Activated T-helper 1 cell treated with anti-CD3 and anti-CD28 coated beads, Interleukin-12 subunit alpha, Interleukin-12 subunit beta, Interleukin-2, Interleukin-4 antibody, amounts not matched to agents 30 ng/mL and 10 ng/mL and 1 ng/mL, durations not matched to agents 14 hours and 24 hours and 36 hours (primary cell): Measurements from ENCODE around the gene GJA3. TPM values are rescaled to one million over a fixed set of nuclear protein-coding genes. Genes with fewer than 3 reads are reported as not detected.

Experiments
- DNase-seq: peaks from one replicate; pipeline ENCODE4 v3.0.0; 2021; ENCODE audit warnings: low spot score
- H3K27ac Mint-ChIP-seq: one replicate; pipeline ENCODE4 v1.8.0; 2021; ENCODE audit warnings: mild to moderate bottlenecking, mixed read lengths
- H3K27me3 Mint-ChIP-seq: one replicate; pipeline ENCODE4 v1.8.0; 2022; ENCODE audit warnings: mild to moderate bottlenecking, moderate library complexity, mixed read lengths; ENCODE audit not compliant: insufficient read depth
- H3K36me3 Mint-ChIP-seq: one replicate; pipeline ENCODE4 v1.8.0; 2021; ENCODE audit warnings: low read depth, mixed read lengths
- H3K4me1 Mint-ChIP-seq: one replicate; pipeline ENCODE4 v1.8.0; 2021; ENCODE audit warnings: low read depth, mixed read lengths
- H3K4me3 Mint-ChIP-seq: one replicate; pipeline ENCODE4 v1.8.0; 2021; ENCODE audit warnings: mild to moderate bottlenecking, moderate library complexity, mixed read lengths
- H3K9me3 Mint-ChIP-seq: one replicate; pipeline ENCODE4 v1.8.0; 2021; ENCODE audit warnings: mixed read lengths
- intact Hi-C: fragments of 100-400 bp; cut with micrococcal nuclease; formaldehyde crosslinking; loops from one replicate; pipeline ENCODE4 v1.15.1; 2024
- total RNA-seq: library from RNA; stranded (reverse); gene quantifications from 2 replicates; pipeline ENCODE4 v1.2.3, GENCODE V29; 2022

The GJA3 gene
- total RNA-seq, 1 donor from 2014 or later, result not detected

DNA sequence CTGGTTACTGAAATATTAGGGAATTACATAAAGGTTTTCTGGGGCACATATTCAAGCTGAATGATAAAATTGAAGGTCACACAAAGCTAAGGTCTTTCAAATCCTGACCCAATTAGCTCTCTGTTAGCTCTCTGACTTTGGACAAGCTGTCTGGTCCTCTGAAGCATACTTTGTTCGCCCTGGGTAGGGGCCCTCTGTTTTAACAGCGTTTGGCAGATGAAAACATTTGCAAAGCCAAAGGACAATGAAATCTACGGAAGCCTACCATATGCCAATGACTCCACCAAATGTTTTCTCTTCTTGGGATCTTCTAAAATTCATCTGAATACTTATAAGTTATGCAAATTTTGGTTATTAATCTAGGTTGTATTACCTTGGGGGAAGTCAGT lies 14.5 kb upstream of the GJA3 start:
- Mint-ChIP-seq H3K4me1 (peaks cover 7% of the 10 kb centered on the region), H3K27me3 (peaks cover 47% of the 10 kb centered on the region), H3K9me3 (no peaks in the 10 kb centered on the region), H3K4me3 (no peak overlapping the region), H3K27ac (no peak overlapping the region), H3K36me3 (no peaks in the 10 kb centered on the region)
- DNase-seq, result no peak
- intact Hi-C loops, result no loop called here

DNA sequence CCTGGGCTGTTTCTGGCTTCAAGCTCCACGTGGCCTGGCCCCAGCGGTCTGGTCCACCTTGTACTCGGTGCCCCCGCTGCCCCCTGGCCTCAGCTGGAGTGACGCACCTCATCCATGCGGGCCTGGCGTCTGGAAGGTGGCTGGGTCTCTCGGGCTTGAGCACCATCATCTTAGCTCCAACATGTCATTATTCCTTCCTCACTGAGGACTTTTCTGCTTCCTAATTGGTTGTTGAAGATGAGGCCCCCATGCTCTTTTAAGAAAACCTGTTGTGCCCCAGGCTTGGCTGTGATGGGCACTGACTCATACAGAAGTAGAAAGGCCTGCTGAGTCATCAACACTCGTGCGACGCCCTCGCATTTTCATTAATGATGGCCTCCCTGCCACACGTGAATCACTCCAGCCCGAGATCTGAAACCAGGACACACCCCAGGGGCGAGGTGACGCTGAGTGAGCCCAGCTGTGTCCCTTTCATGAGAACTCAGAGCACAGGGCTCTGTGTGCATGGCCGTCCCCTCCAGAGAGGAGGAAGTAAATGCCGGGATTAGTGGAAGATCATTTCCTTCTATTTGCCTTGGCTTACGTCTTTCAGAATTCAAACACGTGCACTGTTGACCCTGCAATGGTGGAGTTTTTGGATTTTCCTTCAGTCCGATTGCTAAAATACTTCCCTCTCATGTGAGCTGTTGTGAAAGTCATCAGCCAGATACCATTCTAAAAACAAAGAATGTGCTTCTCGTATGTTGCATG lies 14.0 kb upstream of the GJA3 start:
- Mint-ChIP-seq H3K4me1 (peaks cover 7% of the 10 kb centered on the region), H3K27me3 (peaks cover 49% of the 10 kb centered on the region), H3K9me3 (no peaks in the 10 kb centered on the region), H3K27ac (no peak overlapping the region), H3K36me3 (no peaks in the 10 kb centered on the region), H3K4me3 (no peak overlapping the region)
- intact Hi-C loops, result no loop called here
- no peak for DNase-seq

DNA sequence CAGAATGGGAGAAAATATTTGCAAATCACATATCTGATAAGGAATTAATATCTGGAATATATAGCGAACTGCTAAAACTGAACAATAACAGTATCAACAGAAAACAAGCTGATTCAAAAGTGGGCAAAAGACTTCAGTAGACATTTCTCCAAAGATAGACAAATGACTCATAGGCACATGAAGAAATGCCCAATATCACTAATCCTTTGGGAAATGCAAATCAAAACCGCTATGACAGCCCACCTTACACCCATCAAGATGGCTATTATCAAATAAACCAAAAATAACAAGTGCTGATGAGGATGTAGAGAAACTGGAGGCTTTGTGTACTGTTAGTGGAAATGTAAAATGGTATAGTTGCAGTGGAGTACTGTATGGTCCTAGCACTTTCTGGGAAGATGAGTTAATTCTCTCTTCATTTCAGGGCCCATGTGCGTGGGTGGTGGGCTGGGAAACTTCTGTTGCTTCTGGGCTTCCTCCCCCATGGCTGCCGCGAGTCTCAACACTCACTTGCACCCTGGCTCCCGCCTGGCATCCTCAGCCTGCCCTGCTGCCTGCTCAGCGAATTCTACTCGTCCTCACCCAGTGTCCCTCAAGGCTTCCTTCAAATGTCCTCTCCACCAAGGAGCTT lies 12.4 kb upstream of the GJA3 start:
- H3K4me3 Mint-ChIP-seq, result no peak overlapping the region
- intact Hi-C loops, result no loop called here

DNA sequence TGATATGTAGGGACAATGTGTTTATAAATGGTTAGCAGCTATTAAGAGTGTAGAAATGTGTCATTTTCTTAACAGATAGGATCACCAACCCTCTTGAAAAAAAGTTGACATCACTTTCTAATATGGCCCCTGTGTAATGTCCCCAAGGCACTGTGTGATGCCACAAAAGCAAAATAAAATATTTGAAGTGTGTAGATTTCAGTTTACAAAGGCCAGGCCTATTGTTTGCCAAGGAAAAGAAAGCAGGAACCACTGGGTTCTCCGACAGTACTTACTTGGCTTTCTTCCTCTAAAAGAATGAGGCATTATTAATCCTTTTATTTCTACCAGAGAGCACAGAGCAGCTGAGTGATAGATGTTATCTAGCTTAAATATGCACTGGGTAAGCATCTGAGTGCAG lies 10.5 kb upstream of the GJA3 start:
- DNase-seq, result no peak
- H3K4me1 Mint-ChIP-seq, result peaks cover 13% of the 10 kb centered on the region
- H3K4me3 Mint-ChIP-seq, result no peak overlapping the region
- no peaks in the 10 kb centered on the region for H3K9me3 Mint-ChIP-seq
- H3K36me3 Mint-ChIP-seq, result no peaks in the 10 kb centered on the region
- H3K27ac Mint-ChIP-seq, result no peak overlapping the region
- intact Hi-C loops, result no loop called here
- peaks cover 47% of the 10 kb centered on the region for H3K27me3 Mint-ChIP-seq

More for the DNA sequence above, 12.4 kb upstream of the GJA3 start:
- Mint-ChIP-seq H3K9me3 (no peaks in the 10 kb centered on the region), H3K27ac (no peak overlapping the region), H3K27me3 (peaks cover 48% of the 10 kb centered on the region), H3K36me3 (no peaks in the 10 kb centered on the region), H3K4me1 (peaks cover 13% of the 10 kb centered on the region)
- no peak for DNase-seq

DNA sequence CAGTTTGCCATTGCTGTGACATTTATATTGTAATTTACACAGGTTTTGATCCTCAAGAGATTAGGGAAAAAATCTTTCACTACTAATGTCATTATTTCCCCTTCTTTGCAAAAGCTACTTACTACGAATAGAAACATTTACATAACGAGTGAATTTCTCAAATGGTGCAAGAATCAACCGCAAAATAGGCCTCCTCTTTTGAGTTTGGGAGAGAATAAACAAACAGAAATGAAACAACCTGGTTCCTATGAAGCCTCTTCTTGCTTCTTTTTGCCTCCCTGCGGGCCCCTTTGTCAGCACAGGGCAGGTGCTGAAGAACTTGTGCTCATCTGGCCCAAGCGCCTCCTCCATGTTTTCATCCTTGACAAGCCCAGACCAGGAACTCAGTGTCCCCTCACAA lies 10.1 kb upstream of the GJA3 start:
- no peak overlapping the region for H3K27ac Mint-ChIP-seq
- H3K27me3 Mint-ChIP-seq, result peaks cover 47% of the 10 kb centered on the region
- intact Hi-C loops, result no loop called here
- H3K4me1 Mint-ChIP-seq, result peaks cover 13% of the 10 kb centered on the region
- no peaks in the 10 kb centered on the region for H3K36me3 Mint-ChIP-seq
- DNase-seq, result no peak
- no peak overlapping the region for H3K4me3 Mint-ChIP-seq
- H3K9me3 Mint-ChIP-seq, result no peaks in the 10 kb centered on the region

DNA sequence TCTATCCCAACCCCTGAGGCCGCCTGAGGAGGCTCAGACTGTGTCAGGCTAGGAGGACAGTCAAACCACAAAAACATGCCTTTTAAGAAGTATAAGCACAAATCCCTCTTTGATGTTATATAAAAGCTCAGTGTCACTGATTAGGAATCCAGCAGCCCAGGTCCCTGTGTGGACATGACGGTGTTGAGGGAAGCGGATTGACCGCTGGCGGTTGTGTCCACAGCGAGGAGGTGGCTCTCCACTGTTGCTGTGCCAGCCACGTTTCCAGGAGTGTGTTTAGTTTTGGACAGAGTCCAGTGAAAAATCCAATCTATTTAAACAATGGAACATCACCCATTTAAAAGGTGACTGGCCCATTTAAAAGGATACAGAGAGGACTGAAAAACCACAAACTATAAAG lies 7.5 kb upstream of the GJA3 start:
- H3K27ac Mint-ChIP-seq, result no peak overlapping the region
- no peaks in the 10 kb centered on the region for H3K36me3 Mint-ChIP-seq
- no peak overlapping the region for H3K4me3 Mint-ChIP-seq
- peaks cover 34% of the 10 kb centered on the region for H3K27me3 Mint-ChIP-seq
- H3K4me1 Mint-ChIP-seq, result peaks cover 6% of the 10 kb centered on the region
- intact Hi-C loops, result loop anchor here (10.0 kb wide), 1 partner anchor 484 kb away; no protein-coding TSS in a partner anchor
- no peak for DNase-seq
- H3K9me3 Mint-ChIP-seq, result no peaks in the 10 kb centered on the region

DNA sequence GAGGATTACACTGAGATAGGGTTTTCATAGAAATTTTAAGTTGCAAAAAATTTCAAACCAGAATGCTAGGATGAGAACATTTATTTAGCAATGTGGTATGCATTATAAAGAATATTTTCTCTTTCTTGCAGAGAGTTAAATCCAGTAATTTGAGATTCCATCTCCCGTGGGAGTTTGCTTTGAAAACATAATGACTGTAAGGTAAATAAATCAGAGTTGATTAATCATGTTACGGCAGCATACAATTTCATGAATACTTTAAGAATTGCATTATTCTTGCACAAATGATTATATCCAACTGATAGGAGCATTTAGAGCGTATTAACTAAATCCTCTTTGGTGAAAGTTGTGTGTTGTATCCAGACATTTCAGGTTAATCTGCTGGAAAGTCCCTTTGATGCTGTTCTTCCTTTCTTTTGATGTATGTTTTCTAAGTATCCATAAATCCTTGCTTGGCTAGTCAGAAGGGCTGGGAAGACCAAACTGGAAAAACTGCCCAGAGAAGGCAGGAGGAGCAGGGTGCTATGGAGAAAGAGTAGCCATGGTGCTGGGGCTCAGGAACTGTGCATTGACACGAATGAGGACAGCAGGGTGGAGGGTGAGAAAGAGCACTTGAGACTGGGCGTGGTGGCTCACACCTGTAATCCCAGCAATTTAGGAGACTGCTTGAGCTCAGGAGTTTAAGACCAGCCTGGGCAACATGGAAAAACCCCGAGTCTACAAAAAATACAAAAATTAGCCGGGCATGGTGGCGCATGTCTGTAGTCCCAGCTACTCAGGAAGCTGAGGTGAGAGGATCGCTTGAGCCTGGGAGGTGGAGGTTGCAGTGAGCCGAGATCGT lies 4.8 kb upstream of the GJA3 start:
- H3K4me1 Mint-ChIP-seq, result peaks cover 12% of the 10 kb centered on the region
- no peaks in the 10 kb centered on the region for H3K9me3 Mint-ChIP-seq
- no peak overlapping the region for H3K4me3 Mint-ChIP-seq
- H3K27ac Mint-ChIP-seq, result no peak overlapping the region
- no peak for DNase-seq
- peaks cover 40% of the 10 kb centered on the region for H3K27me3 Mint-ChIP-seq
- H3K36me3 Mint-ChIP-seq, result no peaks in the 10 kb centered on the region
- intact Hi-C loops, result loop anchor here (10.0 kb wide), 1 partner anchor 481 kb away; no protein-coding TSS in a partner anchor

DNA sequence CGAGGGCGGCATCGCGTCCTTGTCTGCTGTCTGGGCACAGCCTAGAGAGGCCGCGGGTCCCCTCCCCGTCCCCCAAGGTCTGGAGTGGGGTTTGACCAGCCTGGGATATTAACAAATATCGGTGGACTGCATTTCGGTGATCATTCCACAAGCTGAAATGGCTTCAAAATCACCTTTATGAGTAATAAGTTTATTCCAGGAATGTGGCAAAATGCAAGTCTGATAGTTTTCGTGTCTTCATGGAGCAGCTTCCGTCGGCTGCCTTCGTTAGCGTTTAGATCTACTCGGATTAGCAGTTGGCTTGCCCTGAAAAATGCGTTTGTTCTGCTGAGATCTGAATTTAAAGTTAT lies 1.1 kb upstream of the GJA3 start:
- DNase-seq, result no peak

DNA sequence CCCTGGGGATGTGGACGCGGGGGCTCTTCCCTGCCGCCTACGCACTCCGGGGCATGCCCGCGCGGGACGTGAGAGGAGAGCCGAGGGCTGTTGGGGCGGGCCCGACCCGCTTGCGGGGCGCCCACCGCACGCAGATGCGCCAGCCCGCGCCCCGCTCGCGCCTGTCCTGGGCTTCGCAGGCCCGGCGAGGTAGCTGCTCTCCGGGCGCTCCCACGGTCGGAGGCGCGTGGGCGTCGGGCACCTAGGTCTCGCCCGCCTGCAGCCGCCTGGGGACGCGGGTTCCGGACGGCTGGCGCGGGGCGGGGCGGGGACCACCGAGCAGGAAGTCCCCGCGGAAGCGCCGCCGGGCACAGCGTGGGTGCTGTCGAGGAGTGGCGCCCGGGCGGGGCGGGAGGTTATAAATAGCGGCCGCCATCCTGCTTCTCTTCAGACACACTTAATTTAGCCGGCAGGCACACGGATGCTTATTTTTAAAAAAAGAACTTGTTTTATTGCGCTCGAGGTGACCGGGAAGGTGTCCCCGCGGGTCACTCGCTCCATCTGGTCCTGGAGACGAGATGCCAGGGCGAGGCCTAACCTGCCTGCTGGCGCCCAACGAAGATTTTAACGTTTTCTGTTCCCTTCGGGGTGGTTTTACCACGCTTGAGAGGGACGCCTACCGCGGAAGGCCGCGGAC lies 561 bp upstream of the GJA3 start:
- H3K27me3 Mint-ChIP-seq, result peaks cover 49% of the 10 kb centered on the region
- intact Hi-C loops, result loop anchor here (5.0 to 10.0 kb wide), 4 partner anchors 114 to 1511 kb away; partner anchors contain the start of genes FGF9 and ZMYM5
- peaks cover 2% of the 10 kb centered on the region for H3K36me3 Mint-ChIP-seq
- H3K9me3 Mint-ChIP-seq, result no peaks in the 10 kb centered on the region
- peaks cover 17% of the 10 kb centered on the region for H3K4me1 Mint-ChIP-seq
- peak; percentile 30 for DNase-seq
- H3K4me3 Mint-ChIP-seq, result peak overlapping the region; percentile 77
- H3K27ac Mint-ChIP-seq, result no peak overlapping the region

More for the DNA sequence above, 1.1 kb upstream of the GJA3 start:
- Mint-ChIP-seq H3K27me3 (peaks cover 48% of the 10 kb centered on the region), H3K4me3 (peak overlapping the region; percentile 77), H3K9me3 (no peaks in the 10 kb centered on the region), H3K4me1 (peaks cover 17% of the 10 kb centered on the region), H3K36me3 (peaks cover 2% of the 10 kb centered on the region), H3K27ac (peak overlapping the region; percentile 23)
- intact Hi-C loops, result loop anchor here (2.0 to 10.0 kb wide), 5 partner anchors 33 to 1510 kb away; partner anchors contain the start of genes FGF9 and ZMYM5

DNA sequence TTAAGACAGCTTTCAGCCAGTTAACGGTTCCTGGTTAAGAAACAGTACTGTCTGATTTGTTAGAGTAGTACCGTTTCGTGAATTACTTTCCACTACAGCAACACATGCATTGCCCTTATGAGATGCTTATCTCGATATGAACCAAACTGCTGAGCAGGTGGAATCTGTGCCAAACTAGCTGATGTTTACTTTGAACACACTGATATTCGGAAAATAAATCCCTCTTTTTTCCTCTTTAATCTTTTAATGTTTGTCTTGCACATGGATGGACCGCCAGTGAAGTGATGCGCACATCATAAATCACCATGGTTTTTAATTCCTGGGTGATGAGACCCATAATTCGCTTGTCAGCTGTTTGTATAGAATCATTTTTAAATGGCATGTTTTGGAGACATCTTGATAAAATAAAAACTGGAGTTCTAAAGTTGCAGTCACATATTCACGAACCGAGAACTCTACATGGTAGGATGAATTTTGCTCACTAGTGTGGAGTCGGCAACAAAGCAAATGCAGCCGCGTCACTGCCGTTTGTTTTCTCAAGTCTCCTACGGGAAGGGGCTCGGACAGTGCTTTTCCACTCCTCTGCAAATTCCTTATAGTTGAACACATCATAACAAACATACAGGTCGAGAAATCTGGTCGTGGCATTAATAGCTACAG lies 1.1 kb downstream of the GJA3 start:
- H3K36me3 Mint-ChIP-seq, result peaks cover 2% of the 10 kb centered on the region
- peaks cover 52% of the 10 kb centered on the region for H3K27me3 Mint-ChIP-seq
- H3K9me3 Mint-ChIP-seq, result no peaks in the 10 kb centered on the region
- DNase-seq, result no peak
- peak overlapping the region; percentile 62 for H3K27ac Mint-ChIP-seq
- H3K4me3 Mint-ChIP-seq, result peak overlapping the region; percentile 84
- intact Hi-C loops, result loop anchor here (5.0 to 10.0 kb wide), 4 partner anchors 112 to 1513 kb away; partner anchors contain the start of genes FGF9 and ZMYM5
- peaks cover 17% of the 10 kb centered on the region for H3K4me1 Mint-ChIP-seq

DNA sequence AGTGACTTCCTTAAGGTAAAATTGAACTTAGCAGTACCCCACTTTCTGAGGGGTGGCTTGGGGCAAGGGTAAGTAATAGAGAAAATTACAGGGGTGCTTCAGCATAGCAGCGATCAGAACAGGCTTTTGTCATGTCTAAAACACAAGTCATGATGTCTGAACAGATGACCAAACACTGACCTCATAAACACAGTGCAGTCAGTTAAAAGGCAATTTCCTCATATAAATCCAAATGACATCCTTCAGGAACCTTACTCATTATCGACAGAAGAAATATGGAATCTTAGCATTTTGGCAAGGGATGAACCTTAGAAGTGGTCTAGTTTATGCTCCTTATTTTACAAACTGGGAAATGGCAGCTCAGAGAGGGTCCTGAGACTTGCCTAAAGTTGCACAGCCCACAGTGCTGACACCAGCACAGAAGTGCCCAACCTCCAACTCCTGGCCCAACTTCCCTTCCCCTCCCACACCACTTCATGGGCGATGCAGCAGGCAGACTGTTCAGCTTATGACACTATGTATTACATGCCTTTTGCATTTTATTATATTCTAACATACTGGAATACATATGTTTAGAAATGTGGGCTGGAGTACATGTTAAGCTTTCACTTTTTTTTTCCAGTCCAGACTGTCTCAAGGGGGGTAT lies 3.6 kb downstream of the GJA3 start:
- intact Hi-C loops, result no loop called here
- H3K27me3 Mint-ChIP-seq, result peaks cover 61% of the 10 kb centered on the region

More for the DNA sequence above, 3.6 kb downstream of the GJA3 start:
- no peak for DNase-seq
- Mint-ChIP-seq H3K27ac (no peak overlapping the region), H3K9me3 (no peaks in the 10 kb centered on the region), H3K36me3 (peaks cover 2% of the 10 kb centered on the region), H3K4me3 (no peak overlapping the region), H3K4me1 (peaks cover 17% of the 10 kb centered on the region)
